ENCODE data around the gene ENPP3.
"Not testable (repeated sequence)": the region's sequence is repeated elsewhere in the genome, so short reads cannot be mapped to it uniquely, and the experiment has no call there.

DNA sequence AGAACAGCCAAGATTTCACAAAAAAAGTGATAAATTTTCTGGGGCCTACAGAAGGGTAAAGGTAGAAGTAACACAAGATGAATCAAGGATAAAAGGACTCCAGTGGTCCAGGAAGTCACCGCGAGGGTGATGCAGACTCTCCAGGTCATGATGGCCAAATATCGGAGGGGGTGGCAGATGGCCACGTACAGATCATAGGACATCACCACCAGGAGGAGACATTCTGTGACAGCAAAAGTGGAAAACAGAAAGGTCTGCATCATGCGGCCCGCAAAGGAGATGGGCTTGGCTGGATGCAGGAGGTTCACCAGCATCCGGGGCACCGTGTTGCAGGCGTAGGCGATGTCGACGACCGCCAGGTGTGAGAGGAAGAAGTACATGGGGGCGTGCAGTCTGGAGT, 63.7 kb downstream of the ENPP3 start:
- not testable (repeated sequence) for TF ChIP-seq CTCF (IDR thresholded peaks at IDR 0.05; ENCODE audit: poor library complexity, severe bottlenecking); EZH2 (IDR thresholded peaks at IDR 0.05; ENCODE audit: borderline replicate concordance, insufficient read depth, low read length, poor library complexity, severe bottlenecking); POLR2AphosphoS5 (IDR thresholded peaks at IDR 0.05); EP300 (conservative IDR thresholded peaks at IDR 0.05; ENCODE audit: poor library complexity, severe bottlenecking)
